ENCODE data around the gene ZNF341.

DNA sequence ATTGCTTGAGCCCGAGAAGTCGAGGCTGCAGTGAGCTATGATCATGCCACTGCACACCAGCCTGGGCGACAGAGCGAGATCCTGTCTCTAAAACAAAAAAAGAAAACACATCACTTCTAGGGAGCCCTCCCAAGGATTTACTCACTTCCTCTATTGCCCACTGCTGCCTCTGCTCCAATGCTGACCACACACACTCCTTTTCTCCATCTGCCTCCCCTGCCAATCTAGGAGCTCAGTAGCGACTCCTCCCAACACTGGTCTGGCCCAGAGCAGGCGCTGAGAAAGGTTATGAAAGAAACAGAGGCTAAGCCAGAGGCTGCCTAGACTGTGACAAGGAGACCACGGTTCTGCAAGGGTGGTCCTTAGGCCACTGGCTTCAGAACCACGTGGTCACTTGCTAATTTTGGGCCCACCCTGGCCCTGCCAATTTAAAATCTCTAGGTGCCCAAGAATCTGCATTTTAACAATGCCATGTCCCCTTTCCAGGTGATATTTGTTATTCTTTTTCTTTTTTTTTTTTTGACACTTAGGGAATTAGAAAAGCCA lies 44.4 kb upstream of the ZNF341 start:
- no peak for TF ChIP-seq ZNF830 (CRISPR knock-in tag; IDR thresholded peaks at IDR 0.05)
- no peak for TF ChIP-seq ZNF133 (CRISPR knock-in tag; IDR thresholded peaks at IDR 0.05)
- TF ChIP-seq, protein P1, sequence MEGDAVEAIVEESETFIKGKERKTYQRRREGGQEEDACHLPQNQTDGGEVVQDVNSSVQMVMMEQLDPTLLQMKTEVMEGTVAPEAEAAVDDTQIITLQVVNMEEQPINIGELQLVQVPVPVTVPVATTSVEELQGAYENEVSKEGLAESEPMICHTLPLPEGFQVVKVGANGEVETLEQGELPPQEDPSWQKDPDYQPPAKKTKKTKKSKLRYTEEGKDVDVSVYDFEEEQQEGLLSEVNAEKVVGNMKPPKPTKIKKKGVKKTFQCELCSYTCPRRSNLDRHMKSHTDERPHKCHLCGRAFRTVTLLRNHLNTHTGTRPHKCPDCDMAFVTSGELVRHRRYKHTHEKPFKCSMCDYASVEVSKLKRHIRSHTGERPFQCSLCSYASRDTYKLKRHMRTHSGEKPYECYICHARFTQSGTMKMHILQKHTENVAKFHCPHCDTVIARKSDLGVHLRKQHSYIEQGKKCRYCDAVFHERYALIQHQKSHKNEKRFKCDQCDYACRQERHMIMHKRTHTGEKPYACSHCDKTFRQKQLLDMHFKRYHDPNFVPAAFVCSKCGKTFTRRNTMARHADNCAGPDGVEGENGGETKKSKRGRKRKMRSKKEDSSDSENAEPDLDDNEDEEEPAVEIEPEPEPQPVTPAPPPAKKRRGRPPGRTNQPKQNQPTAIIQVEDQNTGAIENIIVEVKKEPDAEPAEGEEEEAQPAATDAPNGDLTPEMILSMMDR (IDR thresholded peaks at IDR 0.05 in 2 of 3, conservative IDR thresholded peaks at IDR 0.05 in 1 of 3; ENCODE audit: insufficient read depth in 2 of 3, low read depth in 1 of 3, low read length in 3 of 3), result no peak
- TF ChIP-seq TCF7L2 (IDR thresholded peaks at IDR 0.05; ENCODE audit: low read depth, low read length), result no peak
- no peak for TF ChIP-seq EP300 (IDR thresholded peaks at IDR 0.05; ENCODE audit: low read length)
- TF ChIP-seq, protein P2, sequence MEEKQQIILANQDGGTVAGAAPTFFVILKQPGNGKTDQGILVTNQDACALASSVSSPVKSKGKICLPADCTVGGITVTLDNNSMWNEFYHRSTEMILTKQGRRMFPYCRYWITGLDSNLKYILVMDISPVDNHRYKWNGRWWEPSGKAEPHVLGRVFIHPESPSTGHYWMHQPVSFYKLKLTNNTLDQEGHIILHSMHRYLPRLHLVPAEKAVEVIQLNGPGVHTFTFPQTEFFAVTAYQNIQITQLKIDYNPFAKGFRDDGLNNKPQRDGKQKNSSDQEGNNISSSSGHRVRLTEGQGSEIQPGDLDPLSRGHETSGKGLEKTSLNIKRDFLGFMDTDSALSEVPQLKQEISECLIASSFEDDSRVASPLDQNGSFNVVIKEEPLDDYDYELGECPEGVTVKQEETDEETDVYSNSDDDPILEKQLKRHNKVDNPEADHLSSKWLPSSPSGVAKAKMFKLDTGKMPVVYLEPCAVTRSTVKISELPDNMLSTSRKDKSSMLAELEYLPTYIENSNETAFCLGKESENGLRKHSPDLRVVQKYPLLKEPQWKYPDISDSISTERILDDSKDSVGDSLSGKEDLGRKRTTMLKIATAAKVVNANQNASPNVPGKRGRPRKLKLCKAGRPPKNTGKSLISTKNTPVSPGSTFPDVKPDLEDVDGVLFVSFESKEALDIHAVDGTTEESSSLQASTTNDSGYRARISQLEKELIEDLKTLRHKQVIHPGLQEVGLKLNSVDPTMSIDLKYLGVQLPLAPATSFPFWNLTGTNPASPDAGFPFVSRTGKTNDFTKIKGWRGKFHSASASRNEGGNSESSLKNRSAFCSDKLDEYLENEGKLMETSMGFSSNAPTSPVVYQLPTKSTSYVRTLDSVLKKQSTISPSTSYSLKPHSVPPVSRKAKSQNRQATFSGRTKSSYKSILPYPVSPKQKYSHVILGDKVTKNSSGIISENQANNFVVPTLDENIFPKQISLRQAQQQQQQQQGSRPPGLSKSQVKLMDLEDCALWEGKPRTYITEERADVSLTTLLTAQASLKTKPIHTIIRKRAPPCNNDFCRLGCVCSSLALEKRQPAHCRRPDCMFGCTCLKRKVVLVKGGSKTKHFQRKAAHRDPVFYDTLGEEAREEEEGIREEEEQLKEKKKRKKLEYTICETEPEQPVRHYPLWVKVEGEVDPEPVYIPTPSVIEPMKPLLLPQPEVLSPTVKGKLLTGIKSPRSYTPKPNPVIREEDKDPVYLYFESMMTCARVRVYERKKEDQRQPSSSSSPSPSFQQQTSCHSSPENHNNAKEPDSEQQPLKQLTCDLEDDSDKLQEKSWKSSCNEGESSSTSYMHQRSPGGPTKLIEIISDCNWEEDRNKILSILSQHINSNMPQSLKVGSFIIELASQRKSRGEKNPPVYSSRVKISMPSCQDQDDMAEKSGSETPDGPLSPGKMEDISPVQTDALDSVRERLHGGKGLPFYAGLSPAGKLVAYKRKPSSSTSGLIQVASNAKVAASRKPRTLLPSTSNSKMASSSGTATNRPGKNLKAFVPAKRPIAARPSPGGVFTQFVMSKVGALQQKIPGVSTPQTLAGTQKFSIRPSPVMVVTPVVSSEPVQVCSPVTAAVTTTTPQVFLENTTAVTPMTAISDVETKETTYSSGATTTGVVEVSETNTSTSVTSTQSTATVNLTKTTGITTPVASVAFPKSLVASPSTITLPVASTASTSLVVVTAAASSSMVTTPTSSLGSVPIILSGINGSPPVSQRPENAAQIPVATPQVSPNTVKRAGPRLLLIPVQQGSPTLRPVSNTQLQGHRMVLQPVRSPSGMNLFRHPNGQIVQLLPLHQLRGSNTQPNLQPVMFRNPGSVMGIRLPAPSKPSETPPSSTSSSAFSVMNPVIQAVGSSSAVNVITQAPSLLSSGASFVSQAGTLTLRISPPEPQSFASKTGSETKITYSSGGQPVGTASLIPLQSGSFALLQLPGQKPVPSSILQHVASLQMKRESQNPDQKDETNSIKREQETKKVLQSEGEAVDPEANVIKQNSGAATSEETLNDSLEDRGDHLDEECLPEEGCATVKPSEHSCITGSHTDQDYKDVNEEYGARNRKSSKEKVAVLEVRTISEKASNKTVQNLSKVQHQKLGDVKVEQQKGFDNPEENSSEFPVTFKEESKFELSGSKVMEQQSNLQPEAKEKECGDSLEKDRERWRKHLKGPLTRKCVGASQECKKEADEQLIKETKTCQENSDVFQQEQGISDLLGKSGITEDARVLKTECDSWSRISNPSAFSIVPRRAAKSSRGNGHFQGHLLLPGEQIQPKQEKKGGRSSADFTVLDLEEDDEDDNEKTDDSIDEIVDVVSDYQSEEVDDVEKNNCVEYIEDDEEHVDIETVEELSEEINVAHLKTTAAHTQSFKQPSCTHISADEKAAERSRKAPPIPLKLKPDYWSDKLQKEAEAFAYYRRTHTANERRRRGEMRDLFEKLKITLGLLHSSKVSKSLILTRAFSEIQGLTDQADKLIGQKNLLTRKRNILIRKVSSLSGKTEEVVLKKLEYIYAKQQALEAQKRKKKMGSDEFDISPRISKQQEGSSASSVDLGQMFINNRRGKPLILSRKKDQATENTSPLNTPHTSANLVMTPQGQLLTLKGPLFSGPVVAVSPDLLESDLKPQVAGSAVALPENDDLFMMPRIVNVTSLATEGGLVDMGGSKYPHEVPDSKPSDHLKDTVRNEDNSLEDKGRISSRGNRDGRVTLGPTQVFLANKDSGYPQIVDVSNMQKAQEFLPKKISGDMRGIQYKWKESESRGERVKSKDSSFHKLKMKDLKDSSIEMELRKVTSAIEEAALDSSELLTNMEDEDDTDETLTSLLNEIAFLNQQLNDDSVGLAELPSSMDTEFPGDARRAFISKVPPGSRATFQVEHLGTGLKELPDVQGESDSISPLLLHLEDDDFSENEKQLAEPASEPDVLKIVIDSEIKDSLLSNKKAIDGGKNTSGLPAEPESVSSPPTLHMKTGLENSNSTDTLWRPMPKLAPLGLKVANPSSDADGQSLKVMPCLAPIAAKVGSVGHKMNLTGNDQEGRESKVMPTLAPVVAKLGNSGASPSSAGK (IDR thresholded peaks at IDR 0.05), result no peak

All from K562 (cell line).